ENCODE results near the gene NELL2.

The NELL2 gene

GRCh38 chr12:44842669-44843068, 33.4 kb downstream of the NELL2 start:
- TF ChIP-seq TSHZ2 (CRISPR knock-in tag; IDR thresholded peaks at IDR 0.05): no peak
- ATAC-seq: no peak

GRCh38 chr12:44839785-44840184, 36.3 kb downstream of the NELL2 start:
- no peak for ATAC-seq
- TF ChIP-seq ARNTL (CRISPR knock-in tag; IDR thresholded peaks at IDR 0.05; ENCODE audit: borderline replicate concordance, low read depth) (no peak), ZNF70 (CRISPR knock-in tag; IDR thresholded peaks at IDR 0.05) (no peak), TOX (CRISPR knock-in tag; IDR thresholded peaks at IDR 0.05; ENCODE audit: borderline replicate concordance) (no peak), ZFP3 (CRISPR knock-in tag; IDR thresholded peaks at IDR 0.05) (no peak), SNAI2 (CRISPR knock-in tag; IDR thresholded peaks at IDR 0.05) (no peak), ZC3H10 (CRISPR knock-in tag; IDR thresholded peaks at IDR 0.05) (no peak), BACH2 (CRISPR knock-in tag; IDR thresholded peaks at IDR 0.05; ENCODE audit: borderline replicate concordance) (no peak), CSRNP3 (CRISPR knock-in tag; IDR thresholded peaks at IDR 0.05) (no peak), TSHZ2 (CRISPR knock-in tag; IDR thresholded peaks at IDR 0.05) (no peak), ZFP30 (CRISPR knock-in tag; IDR thresholded peaks at IDR 0.05) (no peak), PPARA (CRISPR knock-in tag; IDR thresholded peaks at IDR 0.05; ENCODE audit: borderline replicate concordance) (no peak), ISL1 (CRISPR knock-in tag; IDR thresholded peaks at IDR 0.05) (no peak), POU6F1 (CRISPR knock-in tag; IDR thresholded peaks at IDR 0.05; ENCODE audit: borderline replicate concordance, low read depth) (no peak), ESRRG (CRISPR knock-in tag; IDR thresholded peaks at IDR 0.05) (no peak), ZNF8 (CRISPR knock-in tag; IDR thresholded peaks at IDR 0.05) (no peak), CSDC2 (CRISPR knock-in tag; IDR thresholded peaks at IDR 0.05) (no peak), RARB (CRISPR knock-in tag; IDR thresholded peaks at IDR 0.05) (no peak), TCF4 (CRISPR knock-in tag; IDR thresholded peaks at IDR 0.05; ENCODE audit: borderline replicate concordance) (no peak), GLIS3 (CRISPR knock-in tag; IDR thresholded peaks at IDR 0.05) (no peak)

- no peak for ATAC-seq
Observed at GRCh38 chr12:44837114-44837755, 38.9 kb downstream of the NELL2 start.

More at GRCh38 chr12:44837114-44837755, 38.9 kb downstream of the NELL2 start:
- TF ChIP-seq OSR1 (CRISPR knock-in tag; IDR thresholded peaks at IDR 0.05): no peak
- no peak for TF ChIP-seq ZC3H10 (CRISPR knock-in tag; IDR thresholded peaks at IDR 0.05)
- TF ChIP-seq ZNF8 (CRISPR knock-in tag; IDR thresholded peaks at IDR 0.05): no peak
- no peak for TF ChIP-seq PATZ1 (CRISPR knock-in tag; IDR thresholded peaks at IDR 0.05; ENCODE audit: borderline replicate concordance)
- TF ChIP-seq ESRRG (CRISPR knock-in tag; IDR thresholded peaks at IDR 0.05): no peak

All from SK-N-SH treated with all-trans-retinoic acid at 6 μM for 48 hours (cell line).